GM12878 (cell line): ENCODE results near the gene CLEC4E. TPM values are rescaled to one million over a fixed set of nuclear protein-coding genes. Genes with fewer than 3 reads are reported as not detected.

ENCODE experiments used
- ATAC-seq: fragments of 200-7000 bp; cut with Tn5 transposase; 3 replicates; pipeline ENCODE4 v1.9.1; 2020; ENCODE audit warnings: mild to moderate bottlenecking, moderate library complexity
- BruUV-seq: library from RNA; stranded (reverse); fragments of 400-500 nt; replicated peaks from 2 replicates; lab custom pipeline; 2021; lab: Mats Ljungman, UMichigan
- CTCF ChIA-PET: fragments of 300-600 bp; sonication (Branson Sonifier 250); formaldehyde crosslinking; extraction: SDS; loops from one replicate; lab custom pipeline; 2021; ENCODE audit warnings: inconsistent platforms; lab: Yijun Ruan, JAX
- POLR2A ChIA-PET: fragments of 350-600 bp; formaldehyde crosslinking; extraction: SDS; loops from one replicate; lab custom pipeline; 2021; ENCODE audit warnings: inconsistent platforms; lab: Charles Lee
- RAD21 ChIA-PET: fragments of 300-600 bp; sonication (Branson Sonifier 250); formaldehyde crosslinking; loops from one replicate; lab custom pipeline; 2023; ENCODE audit warnings: antibody characterized with exemption; ENCODE audit not compliant: unreplicated experiment; lab: Charles Lee
- SMC1A ChIA-PET: fragments of 300-600 bp; sonication (Branson Sonifier 250); formaldehyde crosslinking; loops from one replicate; lab custom pipeline; 2023; ENCODE audit not compliant: unreplicated experiment, uncharacterized antibody; lab: Charles Lee
- DNase-seq: peaks from one replicate; pipeline ENCODE4 v3.0.0-alpha.2; 2011; ENCODE audit warnings: low read depth, low spot score
- FAIRE-seq: peaks from 3 replicates; lab custom pipeline; 2011; peaks lifted over from hg19 to GRCh38; lab: Jason Lieb, UNC
- H2AFZ ChIP-seq: 2 replicates; pipeline ENCODE4 v1.6.0; 2011; ENCODE audit warnings: low read depth, low read length, control low read depth; ENCODE audit not compliant: control insufficient read depth
- H3K27ac ChIP-seq: 2 replicates; pipeline ENCODE4 v1.5.1; 2011; ENCODE audit warnings: control low read depth; ENCODE audit not compliant: control insufficient read depth, insufficient read depth
- H3K27me3 ChIP-seq, 2 experiments: replicated peaks in 1 of 2; 2 replicates each; pipeline versions ENCODE4 v1.6.0 to v1.6.1; 2011; ENCODE audit warnings: low read length in 1 of 2; ENCODE audit not compliant: control insufficient read depth in 2 of 2, insufficient read depth in 2 of 2
- H3K36me3 ChIP-seq, 2 experiments: 2 replicates each; pipeline ENCODE4 v1.5.1; 2011; ENCODE audit warnings: low read length in 1 of 2; ENCODE audit not compliant: control insufficient read depth in 2 of 2, insufficient read depth in 2 of 2
- H3K4me1 ChIP-seq: 2 replicates; pipeline ENCODE4 v1.6.1; 2011; ENCODE audit warnings: mild to moderate bottlenecking, low read length, moderate library complexity, mixed read lengths; ENCODE audit not compliant: control insufficient read depth, insufficient read depth
- H3K4me2 ChIP-seq: 2 replicates; pipeline ENCODE4 v1.6.0; 2011; ENCODE audit warnings: control low read depth; ENCODE audit not compliant: control insufficient read depth, insufficient read depth
- H3K4me3 ChIP-seq: fragments of 200-600 bp; sonication (generic); 2 replicates; pipeline ENCODE4 v1.5.1; 2016
- H3K79me2 ChIP-seq: 2 replicates; pipeline ENCODE4 v1.6.0; 2011; ENCODE audit warnings: low read length; ENCODE audit not compliant: control insufficient read depth, insufficient read depth
- H3K9ac ChIP-seq: 2 replicates; pipeline ENCODE4 v1.8.0; 2011; ENCODE audit warnings: low read length, control low read depth, mixed read lengths; ENCODE audit not compliant: control insufficient read depth, insufficient read depth
- H3K9me3 ChIP-seq: replicated peaks from 3 replicates; pipeline ENCODE4 v1.5.1; 2011; ENCODE audit warnings: mild to moderate bottlenecking, low read length; ENCODE audit not compliant: control insufficient read depth, insufficient read depth
- H4K20me1 ChIP-seq: 2 replicates; pipeline ENCODE4 v1.6.0; 2011; ENCODE audit not compliant: control insufficient read depth, insufficient read depth
- ASH2L ChIP-seq: fragments of 300-600, 200-600 bp; sonication (generic); IDR thresholded peaks from 2 replicates; pipeline ENCODE4 v1.6.1; 2017; ENCODE audit warnings: low read depth, mild to moderate bottlenecking, borderline replicate concordance
- CBX5 ChIP-seq: sonication (generic); IDR thresholded peaks from 2 replicates; pipeline ENCODE4 v1.6.1; 2016; ENCODE audit warnings: low read depth, moderate library complexity, mild to moderate bottlenecking, inconsistent platforms
- CEBPB ChIP-seq, 2 experiments: fragments of 150-350 bp in 1 of 2; IDR thresholded peaks; 2 replicates each; pipeline ENCODE4 v1.6.1; 2012 to 2014; ENCODE audit warnings: low read depth in 2 of 2, low read length in 2 of 2, borderline replicate concordance in 1 of 2, inconsistent platforms in 1 of 2
- E4F1 ChIP-seq: fragments of 450-650 bp; IDR thresholded peaks from 2 replicates; pipeline ENCODE4 v1.6.1; 2018; ENCODE audit warnings: borderline replicate concordance, mild to moderate bottlenecking; ENCODE audit not compliant: partially characterized antibody
- HSF1 ChIP-seq: fragments of 150-350 bp; IDR thresholded peaks from 2 replicates; pipeline ENCODE4 v1.6.1; 2014; ENCODE audit warnings: mild to moderate bottlenecking, low read depth, low read length
- KLF5 ChIP-seq: fragments of 450-650 bp; IDR thresholded peaks from 2 replicates; pipeline ENCODE4 v1.6.1; 2014; ENCODE audit warnings: mild to moderate bottlenecking; ENCODE audit not compliant: partially characterized antibody
- NKRF ChIP-seq: fragments of 450-650 bp; conservative IDR thresholded peaks from 2 replicates; pipeline ENCODE4 v1.6.1; 2017; ENCODE audit warnings: mild to moderate bottlenecking, moderate library complexity
- RUNX3 ChIP-seq: IDR thresholded peaks from 2 replicates; pipeline ENCODE4 v1.6.1; 2012; ENCODE audit warnings: low read length, inconsistent platforms
- YBX1 ChIP-seq: fragments of 450-650 bp; IDR thresholded peaks from 2 replicates; pipeline ENCODE4 v1.6.1; 2016; ENCODE audit warnings: antibody characterized with exemption
- WGBS: methylation state at CpG from one replicate; pipeline ENCODE4 v1.1.6; 2016; ENCODE audit warnings: low lambda C conversion rate; ENCODE audit not compliant: insufficient replicate concordance, insufficient coverage; ENCODE audit errors: missing lambda C conversion rate; 5-methylcytosine and 5-hydroxymethylcytosine counted together
- in situ Hi-C: fragments of 300-500 bp; cut with MboI; formaldehyde crosslinking; loops from 9 replicates; pipeline ENCODE4 v1.14.3; 2018; ENCODE audit warnings: mixed read lengths
- intact Hi-C: fragments of 100-400 bp; cut with micrococcal nuclease; formaldehyde crosslinking; loops from one replicate; pipeline ENCODE4 v1.14.2; 2022; ENCODE audit not compliant: unreplicated experiment
- polyA plus RNA-seq, 11 experiments: library from polyadenylated mRNA; depleted of rRNA in 4 of 11; unstranded in 6 of 11; stranded (reverse) in 5 of 11; fragments of >200 nt; fragmentation: Nextera tagmentation in 4 of 11; fragmentation: Illumina TruSeq in 1 of 11; extraction: Ambion mirVana in 4 of 11; extraction: Trizol in 1 of 11; gene quantifications; 1 replicate in 1 of 11; 2 replicates in 10 of 11; pipeline versions ENCODE4 v1.2.1 to v1.2.3, GENCODE V29; 2011 to 2016; ENCODE audit warnings: inconsistent platforms in 2 of 11, missing spikeins in 2 of 11, low read depth in 1 of 11
- total RNA-seq, 4 experiments: library from RNA; depleted of rRNA in 3 of 4; stranded (reverse); fragments of >200 nt in 3 of 4; fragmentation: Illumina TruSeq in 1 of 4; extraction: Trizol in 1 of 4; gene quantifications; 2 replicates each; pipeline versions ENCODE4 v1.2.1 to v1.2.3, GENCODE V29; 2013 to 2021

Gene CLEC4E
- total and polyA plus RNA-seq, 10 of the 15 experiments (the other 5 are each of a cell fraction or from before 2014, with no cell fraction given), result not detected

- POLR2A ChIA-PET, result no interaction called here
- CTCF ChIA-PET, result interaction anchor here (0.7 to 1.2 kb wide), 2 partner anchors 42 to 69 kb away, joined by 3 read pairs; no protein-coding TSS in a partner anchor
- H3K9ac ChIP-seq, result no peak overlapping the region
- H3K4me1 ChIP-seq, result peaks cover 10% of the 10 kb centered on the region
- no peak for ATAC-seq
- no peak overlapping the region for H2AFZ ChIP-seq
- H3K4me2 ChIP-seq, result no peak overlapping the region
- H4K20me1 ChIP-seq, result no peaks in the 10 kb centered on the region
- RAD21 ChIA-PET, result interaction anchor here (0.6 to 0.9 kb wide), 2 partner anchors 9 to 356 kb away, joined by 3 read pairs; no protein-coding TSS in a partner anchor
- H3K9me3 ChIP-seq, result no peaks in the 10 kb centered on the region
- SMC1A ChIA-PET, result interaction anchor here (0.7 kb wide), 1 partner anchor 26 kb away, joined by 3 read pairs; no protein-coding TSS in a partner anchor
- DNase-seq, result no peak
- no peak for TF ChIP-seq E4F1
- no peak for TF ChIP-seq CEBPB (IDR thresholded peaks at IDR 0.05; ENCODE audit: borderline replicate concordance in 1 of 2, low read depth in 2 of 2, low read length in 2 of 2)
- TF ChIP-seq NKRF, result no peak
- TF ChIP-seq KLF5, result no peak
- no peak for TF ChIP-seq ASH2L
- TF ChIP-seq RUNX3, result no peak
- no peak for TF ChIP-seq HSF1
- no peak for TF ChIP-seq CBX5
- no peak for TF ChIP-seq YBX1
- H3K27me3 ChIP-seq, result no peaks in the 10 kb centered on the region; a peak in 1 of 4 replicates
- no peaks in the 10 kb centered on the region for H3K79me2 ChIP-seq
- no peak overlapping the region for H3K4me3 ChIP-seq
- no peaks in the 10 kb centered on the region for H3K36me3 ChIP-seq
- H3K27ac ChIP-seq, result no peak overlapping the region
- intact Hi-C loops (no loop called here), in situ Hi-C loops (no loop called here)
- no peak for FAIRE-seq
- 36% methylated on average over 5 of the region's 5 CpGs for WGBS
- BruUV-seq, result no TSS peak
Measured at GRCh38 chr12:8491646-8492530, 48.8 kb downstream of the CLEC4E start.
